ENCODE results near the gene COL5A1.

COL5A1 gene

GRCh38 chr9:134621558-134622110, 20.0 kb upstream of the COL5A1 start:
- H3K36me3 ChIP-seq (ENCODE audit: control insufficient read depth, insufficient read depth, low read length, severe bottlenecking): no peaks in the 10 kb centered on the region
- no peaks in the 10 kb centered on the region for H3K27me3 ChIP-seq (replicated peaks; ENCODE audit: control insufficient read depth, insufficient read depth, low read length)
- peaks cover 44% of the 10 kb centered on the region for H3K4me1 ChIP-seq (ENCODE audit: control insufficient read depth, insufficient read depth, low read length)
- H3K4me3 ChIP-seq (ENCODE audit: low read length): no peak overlapping the region
- no peak for DNase-seq (ENCODE audit: low read depth)
- no peak overlapping the region for H3K9ac ChIP-seq (ENCODE audit: low read length)
- no peaks in the 10 kb centered on the region for H3K9me3 ChIP-seq (ENCODE audit: control insufficient read depth, low read length)

GRCh38 chr9:134622896-134623257, 18.7 kb upstream of the COL5A1 start:
- no peak overlapping the region for H3K4me3 ChIP-seq (ENCODE audit: low read length)
- H3K9me3 ChIP-seq (ENCODE audit: control insufficient read depth, low read length): no peaks in the 10 kb centered on the region
- no peak overlapping the region for H3K9ac ChIP-seq (ENCODE audit: low read length)
- no peak for DNase-seq (ENCODE audit: low read depth)
- peaks cover 39% of the 10 kb centered on the region for H3K4me1 ChIP-seq (ENCODE audit: control insufficient read depth, insufficient read depth, low read length)
- H3K36me3 ChIP-seq (ENCODE audit: control insufficient read depth, insufficient read depth, low read length, severe bottlenecking): no peaks in the 10 kb centered on the region
- H3K27me3 ChIP-seq (replicated peaks; ENCODE audit: control insufficient read depth, insufficient read depth, low read length): no peaks in the 10 kb centered on the region

DNA sequence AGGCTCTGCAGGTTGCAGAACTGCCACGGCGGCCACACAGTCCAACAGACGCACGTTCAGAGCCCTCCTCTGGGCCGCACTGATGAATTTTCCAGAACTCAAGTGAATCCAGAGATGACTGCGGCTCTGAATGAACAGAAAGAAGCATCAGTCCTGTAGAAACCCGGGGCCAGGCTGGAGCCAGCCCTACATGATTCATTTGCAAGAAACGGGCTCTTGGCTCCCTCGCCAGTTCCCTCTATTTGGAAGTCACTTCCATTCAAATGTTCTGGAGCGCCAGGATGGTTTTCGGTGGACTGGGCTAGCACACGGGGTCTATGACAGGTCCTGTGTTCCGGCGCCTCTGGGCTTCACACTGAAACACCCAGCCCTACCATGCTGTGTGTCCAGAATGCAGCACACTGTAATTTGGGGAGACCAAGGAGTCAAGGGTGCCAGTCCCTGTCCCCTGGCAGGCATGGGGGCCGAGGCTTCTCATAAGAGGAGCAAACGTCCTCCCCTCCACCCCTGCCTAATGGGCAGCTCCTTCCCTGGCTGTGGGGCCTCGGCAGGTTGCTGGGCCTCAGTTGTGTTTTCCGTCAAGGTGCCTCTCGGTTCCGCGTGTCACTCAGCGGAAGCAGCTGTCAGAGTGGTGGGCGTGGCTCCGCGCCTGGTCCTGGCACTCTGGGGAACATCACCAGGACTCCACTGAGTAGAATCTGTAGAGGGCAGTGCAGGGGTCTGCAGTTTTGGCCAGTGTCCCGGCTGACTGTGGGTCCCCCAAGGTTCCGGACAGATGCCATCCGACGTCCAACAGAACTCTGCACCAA, 18.1 kb upstream of the COL5A1 start:
- no peaks in the 10 kb centered on the region for H3K27me3 ChIP-seq (replicated peaks; ENCODE audit: control insufficient read depth, insufficient read depth, low read length)
- no peaks in the 10 kb centered on the region for H3K36me3 ChIP-seq (ENCODE audit: control insufficient read depth, insufficient read depth, low read length, severe bottlenecking)
- H3K4me1 ChIP-seq (ENCODE audit: control insufficient read depth, insufficient read depth, low read length): peaks cover 33% of the 10 kb centered on the region
- H3K9me3 ChIP-seq (ENCODE audit: control insufficient read depth, low read length): no peaks in the 10 kb centered on the region
- no peak for DNase-seq (ENCODE audit: low read depth)
- no peak overlapping the region for H3K4me3 ChIP-seq (ENCODE audit: low read length)
- H3K9ac ChIP-seq (ENCODE audit: low read length): no peak overlapping the region

- peak; percentile 26 for DNase-seq (ENCODE audit: low read depth)
- H3K9me3 ChIP-seq (ENCODE audit: control insufficient read depth, low read length): no peaks in the 10 kb centered on the region
- H3K36me3 ChIP-seq (ENCODE audit: control insufficient read depth, insufficient read depth, low read length, severe bottlenecking): no peaks in the 10 kb centered on the region
- H3K4me3 ChIP-seq (ENCODE audit: low read length): peak overlapping the region; percentile 6
- H3K27me3 ChIP-seq (replicated peaks; ENCODE audit: control insufficient read depth, insufficient read depth, low read length): no peaks in the 10 kb centered on the region
- H3K4me1 ChIP-seq (ENCODE audit: control insufficient read depth, insufficient read depth, low read length): peaks cover 31% of the 10 kb centered on the region
- H3K9ac ChIP-seq (ENCODE audit: low read length): no peak overlapping the region
Measured at GRCh38 chr9:134624137-134624591, 17.4 kb upstream of the COL5A1 start.

DNA sequence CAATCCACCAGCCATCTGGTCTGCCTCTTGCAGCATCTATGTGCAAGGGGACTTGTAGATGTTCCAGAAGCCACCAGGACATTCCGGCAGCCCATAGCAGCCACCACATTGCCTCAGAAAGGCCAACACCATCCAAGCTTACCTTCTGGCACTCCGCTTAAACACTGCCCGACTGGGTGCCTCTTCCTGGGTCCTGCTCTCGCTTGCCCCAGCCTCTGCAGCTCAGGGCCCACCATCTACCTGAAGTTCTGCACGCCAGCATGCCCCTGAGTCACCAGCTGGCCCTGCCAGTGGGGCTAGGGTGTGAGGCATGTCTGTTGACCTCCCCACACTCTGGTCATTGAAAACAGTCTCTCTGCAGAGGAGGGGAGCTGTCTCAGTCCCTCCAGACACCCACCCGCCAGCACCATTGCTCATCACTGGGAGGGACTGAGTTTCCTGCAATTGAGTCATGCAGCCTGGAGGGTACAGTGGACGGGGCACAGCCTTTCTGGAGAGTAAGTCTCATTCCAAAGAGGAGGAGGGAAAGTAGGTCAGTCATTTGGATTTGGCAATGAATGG, 16.9 kb upstream of the COL5A1 start:
- Histone ChIP-seq H3K9ac (ENCODE audit: low read length) (no peak overlapping the region), H3K9me3 (ENCODE audit: control insufficient read depth, low read length) (no peaks in the 10 kb centered on the region), H3K4me1 (ENCODE audit: control insufficient read depth, insufficient read depth, low read length) (peaks cover 31% of the 10 kb centered on the region), H3K36me3 (ENCODE audit: control insufficient read depth, insufficient read depth, low read length, severe bottlenecking) (no peaks in the 10 kb centered on the region), H3K27me3 (replicated peaks; ENCODE audit: control insufficient read depth, insufficient read depth, low read length) (no peaks in the 10 kb centered on the region), H3K4me3 (ENCODE audit: low read length) (peak overlapping the region; percentile 6)
- peak; percentile 95 for DNase-seq (ENCODE audit: low read depth)

GRCh38 chr9:134625361-134626068, 16.1 kb upstream of the COL5A1 start:
- H3K4me3 ChIP-seq (ENCODE audit: low read length): no peak overlapping the region
- peaks cover 31% of the 10 kb centered on the region for H3K4me1 ChIP-seq (ENCODE audit: control insufficient read depth, insufficient read depth, low read length)
- no peak overlapping the region for H3K9ac ChIP-seq (ENCODE audit: low read length)
- DNase-seq (ENCODE audit: low read depth): peak; percentile 45
- no peaks in the 10 kb centered on the region for H3K36me3 ChIP-seq (ENCODE audit: control insufficient read depth, insufficient read depth, low read length, severe bottlenecking)
- no peaks in the 10 kb centered on the region for H3K27me3 ChIP-seq (replicated peaks; ENCODE audit: control insufficient read depth, insufficient read depth, low read length)
- H3K9me3 ChIP-seq (ENCODE audit: control insufficient read depth, low read length): no peaks in the 10 kb centered on the region

DNA sequence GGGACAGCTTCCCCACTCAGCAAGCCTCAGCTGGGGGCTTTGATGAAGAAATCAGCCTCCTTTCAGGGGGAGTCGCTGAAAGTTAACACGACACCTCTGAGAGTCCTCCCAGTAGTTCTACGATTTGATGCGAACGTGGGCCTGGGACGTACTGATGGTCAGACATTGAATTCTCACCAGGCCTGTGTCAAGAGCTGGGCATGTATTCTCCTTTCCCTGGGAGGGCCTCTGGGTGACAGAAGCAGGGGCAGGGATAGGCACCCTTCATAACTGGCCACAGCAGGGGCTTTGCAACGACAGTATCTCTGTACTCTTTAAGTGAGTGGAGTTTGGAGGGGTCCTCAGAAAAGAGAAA, 15.6 kb upstream of the COL5A1 start:
- Histone ChIP-seq H3K4me1 (ENCODE audit: control insufficient read depth, insufficient read depth, low read length) (peaks cover 31% of the 10 kb centered on the region), H3K9ac (ENCODE audit: low read length) (no peak overlapping the region), H3K36me3 (ENCODE audit: control insufficient read depth, insufficient read depth, low read length, severe bottlenecking) (no peaks in the 10 kb centered on the region), H3K27me3 (replicated peaks; ENCODE audit: control insufficient read depth, insufficient read depth, low read length) (no peaks in the 10 kb centered on the region), H3K9me3 (ENCODE audit: control insufficient read depth, low read length) (no peaks in the 10 kb centered on the region), H3K4me3 (ENCODE audit: low read length) (no peak overlapping the region)
- DNase-seq (ENCODE audit: low read depth): no peak

GRCh38 chr9:134626571-134627416, 14.8 kb upstream of the COL5A1 start:
- no peaks in the 10 kb centered on the region for H3K9me3 ChIP-seq (ENCODE audit: control insufficient read depth, low read length)
- H3K27me3 ChIP-seq (replicated peaks; ENCODE audit: control insufficient read depth, insufficient read depth, low read length): no peaks in the 10 kb centered on the region
- no peaks in the 10 kb centered on the region for H3K36me3 ChIP-seq (ENCODE audit: control insufficient read depth, insufficient read depth, low read length, severe bottlenecking)
- peaks cover 31% of the 10 kb centered on the region for H3K4me1 ChIP-seq (ENCODE audit: control insufficient read depth, insufficient read depth, low read length)
- H3K9ac ChIP-seq (ENCODE audit: low read length): no peak overlapping the region
- H3K4me3 ChIP-seq (ENCODE audit: low read length): no peak overlapping the region
- peak; percentile 71 for DNase-seq (ENCODE audit: low read depth)

GRCh38 chr9:134627417-134628353, 13.9 kb upstream of the COL5A1 start:
- no peaks in the 10 kb centered on the region for H3K36me3 ChIP-seq (ENCODE audit: control insufficient read depth, insufficient read depth, low read length, severe bottlenecking)
- H3K9me3 ChIP-seq (ENCODE audit: control insufficient read depth, low read length): no peaks in the 10 kb centered on the region
- H3K27me3 ChIP-seq (replicated peaks; ENCODE audit: control insufficient read depth, insufficient read depth, low read length): no peaks in the 10 kb centered on the region
- no peak overlapping the region for H3K9ac ChIP-seq (ENCODE audit: low read length)
- H3K4me1 ChIP-seq (ENCODE audit: control insufficient read depth, insufficient read depth, low read length): peaks cover 31% of the 10 kb centered on the region
- no peak overlapping the region for H3K4me3 ChIP-seq (ENCODE audit: low read length)
- DNase-seq (ENCODE audit: low read depth): no peak

DNA sequence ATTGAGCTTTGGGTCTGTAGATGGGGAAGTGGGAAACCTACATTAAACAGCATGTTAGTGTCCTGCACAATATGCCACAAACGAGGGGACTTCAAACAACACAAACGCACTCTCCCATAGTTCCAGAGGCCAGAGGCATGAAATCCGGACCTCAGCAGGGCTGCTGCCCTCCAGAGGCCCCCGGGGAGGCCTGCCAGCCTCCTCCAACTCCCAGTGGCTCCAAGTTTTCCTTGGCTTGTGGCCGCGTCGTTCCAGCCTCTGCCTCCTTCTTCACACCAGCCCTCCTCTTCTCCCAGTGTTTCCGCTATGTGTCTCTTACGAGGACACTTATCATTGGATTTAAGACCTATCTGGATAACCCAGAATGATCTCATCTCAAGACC, 13.3 kb upstream of the COL5A1 start:
- H3K27me3 ChIP-seq (replicated peaks; ENCODE audit: control insufficient read depth, insufficient read depth, low read length): no peaks in the 10 kb centered on the region
- no peak overlapping the region for H3K4me3 ChIP-seq (ENCODE audit: low read length)
- H3K9ac ChIP-seq (ENCODE audit: low read length): no peak overlapping the region
- H3K36me3 ChIP-seq (ENCODE audit: control insufficient read depth, insufficient read depth, low read length, severe bottlenecking): no peaks in the 10 kb centered on the region
- DNase-seq (ENCODE audit: low read depth): no peak
- H3K9me3 ChIP-seq (ENCODE audit: control insufficient read depth, low read length): no peaks in the 10 kb centered on the region
- H3K4me1 ChIP-seq (ENCODE audit: control insufficient read depth, insufficient read depth, low read length): peaks cover 24% of the 10 kb centered on the region

Measured in adipocyte (in vitro differentiated cells).